HEK293T (cell line): Measurements from ENCODE around the gene STAT4.

ENCODE experiments used
- CTCF ChIA-PET: fragments of 350-600 bp; formaldehyde crosslinking; extraction: SDS; loops from one replicate; lab custom pipeline; 2021; ENCODE audit warnings: antibody characterized with exemption, inconsistent platforms; lab: Yijun Ruan, JAX
- POLR2A ChIA-PET: fragments of 350-600 bp; formaldehyde crosslinking; extraction: SDS; loops from one replicate; lab custom pipeline; 2020; ENCODE audit warnings: antibody characterized with exemption, inconsistent platforms; lab: Yijun Ruan, JAX
- DNase-seq: peaks from one replicate; pipeline ENCODE4 v3.0.0; 2012; ENCODE audit warnings: mixed read lengths; ENCODE audit errors: extremely low spot score
- ARNT ChIP-seq: fragments of 450-650 bp; IDR thresholded peaks from 2 replicates; pipeline ENCODE4 v1.6.1; 2017; ENCODE audit warnings: mild to moderate bottlenecking
- BHLHE40 ChIP-seq: fragments of 450-650 bp; IDR thresholded peaks from 2 replicates; pipeline ENCODE4 v1.6.1; 2016; ENCODE audit warnings: mild to moderate bottlenecking, moderate library complexity, borderline replicate concordance
- CTBP1 ChIP-seq: fragments of 450-650 bp; IDR thresholded peaks from 2 replicates; pipeline ENCODE4 v1.6.1; 2016; ENCODE audit warnings: borderline replicate concordance
- ELF4 ChIP-seq: fragments of 450-650 bp; IDR thresholded peaks from 2 replicates; pipeline ENCODE4 v1.6.1; 2017; ENCODE audit warnings: antibody characterized with exemption
- FOXA1 ChIP-seq: fragments of 450-650 bp; IDR thresholded peaks from 2 replicates; pipeline ENCODE4 v1.6.1; 2016; ENCODE audit warnings: mild to moderate bottlenecking
- FOXK2 ChIP-seq: fragments of 450-650 bp; IDR thresholded peaks from 2 replicates; pipeline ENCODE4 v1.6.1; 2016; ENCODE audit warnings: mild to moderate bottlenecking
- FOXM1 ChIP-seq: fragments of 450-650 bp; IDR thresholded peaks from 2 replicates; pipeline ENCODE4 v1.6.1; 2017; ENCODE audit warnings: mild to moderate bottlenecking, borderline replicate concordance
- HDGF ChIP-seq: fragments of 450-650 bp; IDR thresholded peaks from 2 replicates; pipeline ENCODE4 v1.6.1; 2017; ENCODE audit warnings: antibody characterized with exemption, borderline replicate concordance
- L3MBTL2 ChIP-seq: fragments of 450-650 bp; conservative IDR thresholded peaks from 2 replicates; pipeline ENCODE4 v1.6.1; 2016; ENCODE audit warnings: mild to moderate bottlenecking
- LEF1 ChIP-seq: fragments of 450-650 bp; IDR thresholded peaks from 2 replicates; pipeline ENCODE4 v1.6.1; 2017; ENCODE audit warnings: mild to moderate bottlenecking, borderline replicate concordance
- NFRKB ChIP-seq: fragments of 450-650 bp; IDR thresholded peaks from 2 replicates; pipeline ENCODE4 v1.6.1; 2016; ENCODE audit warnings: mild to moderate bottlenecking, moderate library complexity
- PKNOX1 ChIP-seq: fragments of 450-650 bp; IDR thresholded peaks from 2 replicates; pipeline ENCODE4 v1.6.1; 2016
- SP1 ChIP-seq: fragments of 450-650 bp; IDR thresholded peaks from 2 replicates; pipeline ENCODE4 v1.6.1; 2017
- SUZ12 ChIP-seq: fragments of 450-650 bp; IDR thresholded peaks from 2 replicates; pipeline ENCODE4 v1.6.1; 2016; ENCODE audit warnings: mild to moderate bottlenecking
- TARDBP ChIP-seq: fragments of 450-650 bp; IDR thresholded peaks from 2 replicates; pipeline ENCODE4 v1.6.1; 2016
- ZNF384 ChIP-seq: fragments of 450-650 bp; IDR thresholded peaks from 2 replicates; pipeline ENCODE4 v1.6.1; 2016

STAT4 gene

GRCh38 chr2:191061381-191061980 is 89.3 kb downstream of the STAT4 start:
- CTCF ChIA-PET: interaction anchor here (0.9 kb wide), 1 partner anchor 9 kb away, joined by 4 read pairs; no protein-coding TSS in a partner anchor
- DNase-seq: no peak
- no peak for TF ChIP-seq FOXK2
- no peak for TF ChIP-seq BHLHE40
- no peak for TF ChIP-seq PKNOX1
- TF ChIP-seq SUZ12: no peak
- TF ChIP-seq TARDBP: no peak
- no peak for TF ChIP-seq ZNF384
- TF ChIP-seq L3MBTL2: no peak
- TF ChIP-seq NFRKB: no peak
- no peak for TF ChIP-seq SP1
- no peak for TF ChIP-seq HDGF
- no peak for TF ChIP-seq FOXA1
- TF ChIP-seq FOXM1: no peak
- TF ChIP-seq ARNT: no peak
- no peak for TF ChIP-seq CTBP1
- POLR2A ChIA-PET: no interaction called here

- TF ChIP-seq LEF1 (no peak), ELF4 (no peak), TARDBP (no peak), FOXK2 (no peak), ARNT (no peak), L3MBTL2 (no peak), BHLHE40 (no peak), CTBP1 (no peak), SUZ12 (no peak), SP1 (no peak), HDGF (no peak), PKNOX1 (no peak), NFRKB (no peak), FOXM1 (no peak), FOXA1 (no peak), ZNF384 (no peak)
- CTCF ChIA-PET: interaction anchor here (0.8 kb wide), 2 partner anchors 9 to 10 kb away, joined by 3 to 5 read pairs; no protein-coding TSS in a partner anchor
- POLR2A ChIA-PET: no interaction called here
- DNase-seq: no peak
Measured at GRCh38 chr2:191059308-191059707, 91.5 kb downstream of the STAT4 start.

- ChIA-PET CTCF (no interaction called here), POLR2A (no interaction called here)
- no peak for TF ChIP-seq FOXM1
- TF ChIP-seq FOXA1: no peak
- TF ChIP-seq TARDBP: no peak
- TF ChIP-seq NFRKB: no peak
- no peak for TF ChIP-seq LEF1
- no peak for TF ChIP-seq SP1
- no peak for TF ChIP-seq SUZ12
- no peak for TF ChIP-seq ARNT
- TF ChIP-seq L3MBTL2: no peak
- TF ChIP-seq CTBP1: no peak
- TF ChIP-seq PKNOX1: no peak
- TF ChIP-seq ZNF384: no peak
- TF ChIP-seq FOXK2: no peak
- no peak for TF ChIP-seq BHLHE40
- TF ChIP-seq ELF4: no peak
- no peak for TF ChIP-seq HDGF
- no peak for DNase-seq
Measured at GRCh38 chr2:191056228-191056627, 94.6 kb downstream of the STAT4 start.

GRCh38 chr2:191053256-191053655 is 97.5 kb downstream of the STAT4 start:
- no peak for DNase-seq
- ChIA-PET CTCF (interaction anchor here (0.5 to 5.9 kb wide), 12 partner anchors 9 to 448 kb away, joined by 3 to 80 read pairs (median 7); partner anchors contain the start of gene STAT4), POLR2A (interaction anchor here (1.3 kb wide), 1 partner anchor 113 kb away, joined by 3 read pairs; no protein-coding TSS in a partner anchor)
- no peak for TF ChIP-seq FOXM1
- TF ChIP-seq FOXA1: no peak
- TF ChIP-seq SUZ12: no peak
- no peak for TF ChIP-seq LEF1
- no peak for TF ChIP-seq L3MBTL2
- no peak for TF ChIP-seq SP1
- no peak for TF ChIP-seq ELF4
- no peak for TF ChIP-seq CTBP1

GRCh38 chr2:191051825-191052778 is 98.7 kb downstream of the STAT4 start:
- TF ChIP-seq HDGF (no peak), L3MBTL2 (no peak), TARDBP (no peak), SUZ12 (no peak), ARNT (no peak), FOXM1 (no peak), CTBP1 (no peak), SP1 (no peak), PKNOX1 (no peak), ELF4 (no peak), LEF1 (no peak), BHLHE40 (no peak), FOXK2 (no peak), NFRKB (no peak), FOXA1 (no peak), ZNF384 (no peak)
- CTCF ChIA-PET: interaction anchor here (0.6 to 5.9 kb wide), 19 partner anchors 10 to 469 kb away, joined by 3 to 80 read pairs (median 7); partner anchors contain the start of gene STAT4
- POLR2A ChIA-PET: interaction anchor here (0.7 to 1.3 kb wide), 2 partner anchors 12 to 114 kb away, joined by 3 read pairs; no protein-coding TSS in a partner anchor
- peak; percentile 39 for DNase-seq
